K562 (cell line): ENCODE results near the gene SPTBN2. TPM values are rescaled to one million over a fixed set of nuclear protein-coding genes. Genes with fewer than 3 reads are reported as not detected.
A peak's percentile ranks its signal among the peaks of the same experiment; 100 is the strongest.

ENCODE experiments used
- BDP1 ChIP-seq: IDR thresholded peaks from 3 replicates; pipeline ENCODE4 v1.6.1; 2011; ENCODE audit not compliant: insufficient read length, insufficient read depth
- ELF1 ChIP-seq: fragments of 200-800 bp; sonication (Bioruptor generic); IDR thresholded peaks from 2 replicates; pipeline ENCODE4 v1.6.1; 2016; ENCODE audit warnings: missing genetic modification characterization, missing compliant biosample characterization
- ETS2 ChIP-seq: IDR thresholded peaks from 2 replicates; pipeline ENCODE4 v1.6.1; 2016; ENCODE audit warnings: borderline replicate concordance, missing genetic modification characterization, mild to moderate bottlenecking, moderate library complexity, missing compliant biosample characterization; ENCODE audit not compliant: poor library complexity, severe bottlenecking
- GABPB2 ChIP-seq: fragments of 250-450 bp; sonication (Bioruptor Pico); conservative IDR thresholded peaks from 2 replicates; pipeline ENCODE4 v1.5.1; 2021; ENCODE audit warnings: mild to moderate bottlenecking
- HCFC1 ChIP-seq: IDR thresholded peaks from 2 replicates; pipeline ENCODE4 v1.6.1; 2012; ENCODE audit warnings: low read depth, low read length, improper control_type of control experiment
- HDGF ChIP-seq: fragments of 450-650 bp; IDR thresholded peaks from 2 replicates; pipeline ENCODE4 v1.6.1; 2016
- MCM7 ChIP-seq, 2 experiments: fragments of 450-650 bp; IDR thresholded peaks; 2 replicates each; pipeline ENCODE4 v1.6.1; 2016 to 2018
- MGA ChIP-seq: fragments of 450-650 bp; IDR thresholded peaks from 2 replicates; pipeline ENCODE4 v1.6.1; 2016; ENCODE audit warnings: mild to moderate bottlenecking, moderate library complexity
- MTF1 ChIP-seq: fragments of 250-450 bp; sonication (Bioruptor Pico); IDR thresholded peaks from 2 replicates; pipeline ENCODE4 v1.9.0; 2021; ENCODE audit warnings: moderate library complexity, mild to moderate bottlenecking, inconsistent platforms, borderline replicate concordance
- NCOR1 ChIP-seq: fragments of 450-650 bp; IDR thresholded peaks from 2 replicates; pipeline ENCODE4 v1.6.1; 2016; ENCODE audit warnings: mild to moderate bottlenecking, moderate library complexity
- NRF1 ChIP-seq, 2 experiments: fragments of 450-650 bp; IDR thresholded peaks in 1 of 2; conservative IDR thresholded peaks in 1 of 2; 2 replicates each; pipeline ENCODE4 v1.6.1; 2014; ENCODE audit warnings: mild to moderate bottlenecking in 2 of 2
- TARDBP ChIP-seq: fragments of 450-650 bp; IDR thresholded peaks from 2 replicates; pipeline ENCODE4 v1.6.1; 2016
- ZBTB26 ChIP-seq: fragments of 450-650 bp; formaldehyde crosslinking; IDR thresholded peaks from 2 replicates; pipeline ENCODE4 v1.4.0; 2022; ENCODE audit warnings: missing genetic modification characterization
- ZFPM2 ChIP-seq: fragments of 250-450 bp; sonication (Bioruptor Pico); IDR thresholded peaks from 2 replicates; pipeline ENCODE4 v1.5.1; 2022; ENCODE audit warnings: mild to moderate bottlenecking
- ZNF311 ChIP-seq: fragments of 250-450 bp; sonication (Bioruptor Pico); IDR thresholded peaks from 2 replicates; pipeline ENCODE4 v1.4.0; 2020; ENCODE audit warnings: mild to moderate bottlenecking, moderate library complexity
- polyA plus RNA-seq, 8 experiments: library from polyadenylated mRNA; depleted of rRNA in 4 of 8; stranded (reverse) in 5 of 8; unstranded in 3 of 8; fragments of >200 nt; fragmentation: Nextera tagmentation in 2 of 8; fragmentation: Illumina TruSeq in 1 of 8; extraction: Ambion mirVana in 2 of 8; extraction: Trizol in 1 of 8; gene quantifications; 2 replicates each; pipeline versions ENCODE4 v1.2.1 to v1.2.3, GENCODE V29; 2011 to 2014; ENCODE audit warnings: inconsistent platforms in 1 of 8, missing spikeins in 1 of 8
- total RNA-seq, 7 experiments: library from RNA; depleted of rRNA in 6 of 7; stranded (reverse); fragments of >200 nt in 6 of 7; fragmentation: Illumina TruSeq in 2 of 7; extraction: Trizol in 2 of 7; gene quantifications; 2 replicates each; pipeline versions ENCODE4 v1.2.1 to v1.2.3, GENCODE V29; 2011 to 2021; ENCODE audit warnings: low replicate concordance in 1 of 7

The SPTBN2 gene
- total and polyA plus RNA-seq, 9 of the 15 experiments (the other 6 are each of a cell fraction or from before 2014, with no cell fraction given) = 0.38 to 56.5 (median 19.7) TPM

- TF ChIP-seq MGA (peak; percentile 61), ELF1 (tag) (0 out of 2 replicates have a peak, but pooled peaks have one; percentile 38), NCOR1 (0 out of 2 replicates have a peak, but pooled peaks have one; percentile 14), ZFPM2 (CRISPR knock-in tag) (no peak), ETS2 (tag) (no peak), HCFC1 (peak; percentile 54), ZBTB26 (peak; percentile 75; the same call in 1 of the 2 replicates), BDP1 (no peak), MTF1 (CRISPR knock-in tag) (no peak), TARDBP (peak; percentile 49; the same call in 1 of the 2 replicates), GABPB2 (CRISPR knock-in tag) (no peak), ZNF311 (CRISPR knock-in tag) (no peak), NRF1 (conservative IDR thresholded peaks at IDR 0.05 in 1 of 2, IDR thresholded peaks at IDR 0.05 in 1 of 2) (peak; percentile 94 to 95), HDGF (0 out of 2 replicates have a peak, but pooled peaks have one; percentile 5), MCM7 (IDR thresholded peaks at IDR 0.05) (no peak)
Measured at GRCh38 chr11:66677599-66678375, 51.2 kb downstream of the SPTBN2 start, which contains the start of gene RBM4B (continued).
